ENCODE data around the gene SLFN5. TPM values are rescaled to one million over a fixed set of nuclear protein-coding genes. Genes with fewer than 3 reads are reported as not detected.

The SLFN5 gene
- total and polyA plus RNA-seq, 2 of the 13 experiments (the other 11 are each of a cell fraction or from before 2014, with no cell fraction given): 0.25 to 0.35 TPM

DNA sequence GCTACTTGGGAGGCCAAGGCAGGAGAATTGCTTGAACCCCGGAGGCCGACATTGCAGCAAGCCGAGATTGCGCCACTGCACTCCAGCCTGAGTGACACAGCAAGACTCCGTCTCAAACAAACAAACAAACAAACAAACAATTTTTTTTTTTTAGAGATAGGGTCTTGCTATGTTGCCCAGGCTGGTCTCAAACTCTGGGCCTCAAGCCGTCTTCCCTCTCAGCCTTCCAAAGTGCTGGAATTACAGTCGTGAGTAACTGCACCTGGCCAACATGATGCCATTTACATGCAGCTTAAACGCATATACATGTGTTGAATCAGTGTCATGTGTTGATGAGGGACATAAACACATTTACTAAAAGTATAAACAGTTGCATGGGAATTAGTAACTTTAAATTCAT lies 2.0 kb upstream of the SLFN5 start:
- Histone ChIP-seq H3K9ac (ENCODE audit: insufficient read depth, low read depth, low read length) (no peak overlapping the region), H3K36me3 (replicated peaks in 1 of 2; ENCODE audit: control insufficient read depth in 1 of 2, insufficient read depth in 2 of 2, low read length in 2 of 2) (no peaks in the 10 kb centered on the region), H3K27ac (ENCODE audit: extremely low read length, insufficient read depth, low read length) (no peak overlapping the region), H3K4me3 (replicated peaks in 1 of 3; ENCODE audit: insufficient read depth in 1 of 3, low read depth in 2 of 3, low read length in 3 of 3) (no peak overlapping the region), H3K79me2 (ENCODE audit: insufficient read depth, low read length) (no peaks in the 10 kb centered on the region), H3K27me3 (ENCODE audit: control insufficient read depth in 1 of 2, insufficient read depth in 2 of 2, low read length in 2 of 2) (peaks cover 0 to 12% of the 10 kb centered on the region in 2 experiments; a peak in 2 of 5 replicates), H2AFZ (ENCODE audit: low read length) (no peak overlapping the region), H4K20me1 (ENCODE audit: insufficient read depth, low read length) (no peaks in the 10 kb centered on the region), H3K4me2 (ENCODE audit: low read depth, low read length) (no peak overlapping the region), H3K9me3 (ENCODE audit: low read length) (no peaks in the 10 kb centered on the region), H3K4me1 (ENCODE audit: insufficient read depth, low read length) (peaks cover 9% of the 10 kb centered on the region)
- CTCF ChIA-PET (ENCODE audit: low intra/inter-chr PET ratio, low total read pairs): no interaction called here
- no TSS peak for BruUV-seq (replicated peaks)
- WGBS (ENCODE audit: low lambda C conversion rate): 45% methylated on average over 6 of the region's 8 CpGs
- intact Hi-C loops (cut with micrococcal nuclease; ENCODE audit: unreplicated experiment) (no loop called here), in situ Hi-C loops (cut with HindIII; ENCODE audit: extremely low pct_ligation_motif_present, low pct_unique_long_range_greater_than_20kb) (no loop called here)
- POLR2A ChIA-PET: no interaction called here
- no peak for FAIRE-seq
- DNase-seq (ENCODE audit: low spot score): no peak
- TF ChIP-seq KAT7 (CRISPR knock-in tag; IDR thresholded peaks at IDR 0.05; ENCODE audit: borderline replicate concordance) (no peak), ZNF7 (CRISPR knock-in tag; IDR thresholded peaks at IDR 0.05) (no peak), NR2F2 (IDR thresholded peaks at IDR 0.05; ENCODE audit: borderline replicate concordance, low read depth) (no peak), ZNF724P (CRISPR knock-in tag; IDR thresholded peaks at IDR 0.05; ENCODE audit: borderline replicate concordance) (no peak), SUZ12 (IDR thresholded peaks at IDR 0.05; ENCODE audit: low read depth, low read length) (no peak), RORA (CRISPR knock-in tag; IDR thresholded peaks at IDR 0.05) (no peak), ATF2 (CRISPR knock-in tag; IDR thresholded peaks at IDR 0.05) (no peak), ZNF124 (CRISPR knock-in tag; IDR thresholded peaks at IDR 0.05) (no peak), BRD4 (CRISPR knock-in tag; IDR thresholded peaks at IDR 0.05) (no peak)
- no peak for ATAC-seq

DNA sequence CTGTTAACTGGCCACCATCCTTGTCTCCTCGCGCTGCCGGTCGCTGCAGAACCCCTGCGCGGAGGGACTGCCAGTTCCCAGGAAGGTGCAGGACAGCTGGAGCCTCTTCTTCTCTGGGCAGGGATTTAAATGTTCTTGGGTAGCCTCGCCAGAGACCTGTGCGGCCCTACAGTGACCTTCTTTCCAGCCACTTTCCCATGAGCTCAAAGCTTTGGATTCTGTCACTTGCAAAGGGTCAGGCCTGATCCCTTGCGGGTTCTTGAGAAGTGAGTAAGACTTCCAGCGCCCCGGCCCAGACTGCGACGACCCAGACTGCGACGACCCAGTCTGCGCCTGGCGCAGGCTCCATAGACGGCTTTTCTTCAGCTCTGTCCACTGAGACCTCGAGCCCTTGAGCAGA lies 1.4 kb upstream of the SLFN5 start:
- Histone ChIP-seq H2AFZ (ENCODE audit: low read length) (no peak overlapping the region), H3K79me2 (ENCODE audit: insufficient read depth, low read length) (no peaks in the 10 kb centered on the region), H3K36me3 (replicated peaks in 1 of 2; ENCODE audit: control insufficient read depth in 1 of 2, insufficient read depth in 2 of 2, low read length in 2 of 2) (no peaks in the 10 kb centered on the region), H3K4me1 (ENCODE audit: insufficient read depth, low read length) (peaks cover 9% of the 10 kb centered on the region), H3K9me3 (ENCODE audit: low read length) (no peaks in the 10 kb centered on the region), H3K4me3 (replicated peaks in 1 of 3; ENCODE audit: insufficient read depth in 1 of 3, low read depth in 2 of 3, low read length in 3 of 3) (no peak overlapping the region), H4K20me1 (ENCODE audit: insufficient read depth, low read length) (no peaks in the 10 kb centered on the region), H3K9ac (ENCODE audit: insufficient read depth, low read depth, low read length) (no peak overlapping the region), H3K27me3 (ENCODE audit: control insufficient read depth in 1 of 2, insufficient read depth in 2 of 2, low read length in 2 of 2) (peaks cover 0 to 12% of the 10 kb centered on the region in 2 experiments; a peak in 2 of 5 replicates), H3K27ac (ENCODE audit: extremely low read length, insufficient read depth, low read length) (no peak overlapping the region), H3K4me2 (ENCODE audit: low read depth, low read length) (peak overlapping the region; percentile 87)
- WGBS (ENCODE audit: low lambda C conversion rate): 95% methylated on average over 17 of the region's 19 CpGs
- intact Hi-C loops (cut with micrococcal nuclease; ENCODE audit: unreplicated experiment): no loop called here
- in situ Hi-C loops (cut with HindIII; ENCODE audit: extremely low pct_ligation_motif_present, low pct_unique_long_range_greater_than_20kb): no loop called here
- ChIA-PET CTCF (ENCODE audit: low intra/inter-chr PET ratio, low total read pairs) (no interaction called here), POLR2A (no interaction called here)
- BruUV-seq (replicated peaks): no TSS peak
- ATAC-seq (no peak), DNase-seq (ENCODE audit: low spot score) (no peak), FAIRE-seq (no peak)
- TF ChIP-seq CBFB (CRISPR knock-in tag; IDR thresholded peaks at IDR 0.05): no peak
- TF ChIP-seq, protein P1, sequence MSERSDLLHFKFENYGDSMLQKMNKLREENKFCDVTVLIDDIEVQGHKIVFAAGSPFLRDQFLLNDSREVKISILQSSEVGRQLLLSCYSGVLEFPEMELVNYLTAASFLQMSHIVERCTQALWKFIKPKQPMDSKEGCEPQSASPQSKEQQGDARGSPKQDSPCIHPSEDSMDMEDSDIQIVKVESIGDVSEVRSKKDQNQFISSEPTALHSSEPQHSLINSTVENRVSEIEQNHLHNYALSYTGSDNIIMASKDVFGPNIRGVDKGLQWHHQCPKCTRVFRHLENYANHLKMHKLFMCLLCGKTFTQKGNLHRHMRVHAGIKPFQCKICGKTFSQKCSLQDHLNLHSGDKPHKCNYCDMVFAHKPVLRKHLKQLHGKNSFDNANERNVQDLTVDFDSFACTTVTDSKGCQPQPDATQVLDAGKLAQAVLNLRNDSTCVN (CRISPR knock-in tag; IDR thresholded peaks at IDR 0.05; ENCODE audit: borderline replicate concordance): no peak
- TF ChIP-seq, protein P2, sequence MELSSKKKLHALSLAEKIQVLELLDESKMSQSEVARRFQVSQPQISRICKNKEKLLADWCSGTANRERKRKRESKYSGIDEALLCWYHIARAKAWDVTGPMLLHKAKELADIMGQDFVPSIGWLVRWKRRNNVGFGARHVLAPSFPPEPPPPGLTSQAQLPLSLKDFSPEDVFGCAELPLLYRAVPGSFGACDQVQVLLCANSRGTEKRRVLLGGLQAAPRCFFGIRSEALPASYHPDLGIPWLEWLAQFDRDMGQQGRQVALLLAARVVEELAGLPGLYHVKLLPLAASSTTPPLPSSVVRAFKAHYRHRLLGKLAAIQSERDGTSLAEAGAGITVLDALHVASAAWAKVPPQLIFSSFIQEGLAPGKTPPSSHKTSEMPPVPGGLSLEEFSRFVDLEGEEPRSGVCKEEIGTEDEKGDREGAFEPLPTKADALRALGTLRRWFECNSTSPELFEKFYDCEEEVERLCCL (CRISPR knock-in tag; IDR thresholded peaks at IDR 0.05; ENCODE audit: borderline replicate concordance): no peak
- no peak for TF ChIP-seq KAT7 (CRISPR knock-in tag; IDR thresholded peaks at IDR 0.05; ENCODE audit: borderline replicate concordance)
